Activated T-cell treated with anti-CD3 and anti-CD28 coated beads for 4 hours (primary cell): Measurements from ENCODE around the gene COL25A1.
"Not testable (repeated sequence)": the region's sequence is repeated elsewhere in the genome, so short reads cannot be mapped to it uniquely, and the experiment has no call there.

Experiments
- DNase-seq: peaks from one replicate; pipeline ENCODE4 v3.0.0-alpha.2; 2020

The COL25A1 gene

DNA sequence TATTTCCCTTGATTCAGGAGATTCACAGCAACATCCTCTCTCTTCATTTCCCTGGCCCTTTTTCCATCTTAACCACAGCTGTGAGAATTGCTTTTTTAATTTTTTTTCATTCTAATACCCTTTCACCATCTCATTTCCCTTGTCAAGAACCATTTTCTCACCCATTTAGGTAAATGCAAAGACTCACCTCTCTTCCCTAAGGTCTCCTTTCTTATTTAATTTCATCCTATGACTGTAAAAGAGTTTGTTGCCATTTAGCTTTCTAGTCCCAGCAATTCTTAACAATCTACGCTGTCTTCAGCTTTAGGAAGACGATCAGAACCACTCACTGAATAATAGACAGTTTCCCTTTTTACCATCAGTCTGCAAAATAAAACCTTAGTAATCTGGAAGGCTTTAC, 298.5 kb downstream of the COL25A1 start:
- DNase-seq = no peak

DNA sequence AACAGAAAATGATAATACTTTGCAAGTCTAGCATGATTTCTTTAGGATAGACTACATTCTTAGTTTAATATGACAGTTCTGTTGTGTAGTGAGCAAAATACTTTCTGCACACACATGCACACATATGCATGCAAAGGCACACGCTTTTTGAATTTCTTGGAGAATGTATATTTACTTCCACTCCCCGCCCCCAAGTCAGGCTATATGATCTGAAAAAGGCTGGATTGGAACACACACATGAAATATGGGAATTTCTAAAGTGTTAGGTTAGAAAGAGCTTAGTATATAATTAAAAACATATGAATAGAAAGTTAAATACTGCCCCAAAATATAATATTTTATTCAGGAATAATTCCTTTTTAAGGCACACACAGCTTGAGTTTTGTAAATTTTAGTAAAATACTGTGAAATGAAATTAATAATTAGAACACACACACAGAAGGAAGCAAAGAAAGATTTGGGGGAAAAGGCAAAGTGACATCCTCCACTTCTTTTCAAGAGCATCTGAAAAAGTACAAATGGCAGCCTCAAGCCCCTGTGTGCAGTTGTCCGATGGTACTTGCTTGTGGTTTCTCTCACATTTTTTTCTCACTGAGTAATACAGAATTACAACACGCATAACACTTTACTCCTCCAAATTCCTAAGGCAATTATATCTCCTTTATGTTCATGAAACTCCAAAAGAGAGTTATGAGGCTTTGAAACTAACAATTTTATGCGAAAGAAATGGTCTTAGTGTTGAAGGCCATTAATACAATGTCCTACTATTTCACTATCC, 310.7 kb downstream of the COL25A1 start:
- no peak for DNase-seq

DNA sequence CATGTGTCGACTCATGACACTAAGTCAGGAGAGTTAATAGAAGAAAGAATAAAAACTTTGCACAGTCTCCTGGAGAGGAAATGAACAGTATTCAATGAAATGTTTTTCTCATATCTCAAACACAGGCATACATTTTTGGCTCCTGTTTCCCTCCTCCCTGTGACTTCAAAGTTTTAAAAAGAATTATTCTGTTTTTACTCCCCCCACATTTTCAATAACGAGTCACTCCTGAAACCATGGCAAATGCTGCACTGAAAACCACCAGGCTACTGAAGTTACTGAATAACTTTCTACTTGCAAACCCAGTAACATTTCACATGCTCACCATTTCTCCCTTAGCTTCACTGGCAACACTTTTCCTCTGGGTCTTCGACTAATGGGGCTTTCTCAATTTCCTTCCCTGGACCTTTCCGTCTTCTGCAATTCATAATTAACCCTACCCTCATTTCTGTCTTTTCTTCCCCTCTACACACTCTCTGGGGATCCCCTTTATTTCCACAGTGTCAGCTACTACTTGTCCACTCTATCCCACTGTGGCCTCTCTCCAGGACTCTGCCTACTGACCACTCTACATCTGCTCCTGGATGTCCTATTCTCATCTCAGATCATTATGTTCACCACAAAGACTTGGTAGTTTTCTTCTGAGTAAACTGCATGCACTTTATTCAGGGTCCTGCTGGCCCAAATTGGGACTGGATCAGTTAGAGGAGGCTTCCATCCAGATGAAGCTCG, 313.8 kb downstream of the COL25A1 start:
- DNase-seq = no peak

DNA sequence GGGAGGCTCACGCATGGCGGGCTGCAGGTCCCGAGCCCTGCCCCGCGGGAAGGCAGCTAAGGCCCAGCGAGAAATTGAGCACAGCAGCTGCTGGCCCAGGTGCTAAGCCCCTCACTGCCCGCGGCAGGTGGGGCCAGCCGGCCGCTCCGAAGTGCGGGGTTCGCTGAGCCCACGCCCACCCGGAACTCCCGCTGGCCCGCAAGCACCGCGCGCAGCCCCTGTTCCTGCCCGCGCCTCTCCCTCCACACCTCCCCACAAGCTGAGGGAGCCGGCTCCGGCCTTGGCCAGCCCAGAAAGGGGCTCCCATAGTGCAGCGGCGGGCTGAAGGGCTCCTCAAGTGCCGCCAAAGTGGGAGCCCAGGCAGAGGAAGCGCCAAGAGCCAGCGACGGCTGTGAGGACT, 318.0 kb downstream of the COL25A1 start:
- not testable (repeated sequence) for DNase-seq

DNA sequence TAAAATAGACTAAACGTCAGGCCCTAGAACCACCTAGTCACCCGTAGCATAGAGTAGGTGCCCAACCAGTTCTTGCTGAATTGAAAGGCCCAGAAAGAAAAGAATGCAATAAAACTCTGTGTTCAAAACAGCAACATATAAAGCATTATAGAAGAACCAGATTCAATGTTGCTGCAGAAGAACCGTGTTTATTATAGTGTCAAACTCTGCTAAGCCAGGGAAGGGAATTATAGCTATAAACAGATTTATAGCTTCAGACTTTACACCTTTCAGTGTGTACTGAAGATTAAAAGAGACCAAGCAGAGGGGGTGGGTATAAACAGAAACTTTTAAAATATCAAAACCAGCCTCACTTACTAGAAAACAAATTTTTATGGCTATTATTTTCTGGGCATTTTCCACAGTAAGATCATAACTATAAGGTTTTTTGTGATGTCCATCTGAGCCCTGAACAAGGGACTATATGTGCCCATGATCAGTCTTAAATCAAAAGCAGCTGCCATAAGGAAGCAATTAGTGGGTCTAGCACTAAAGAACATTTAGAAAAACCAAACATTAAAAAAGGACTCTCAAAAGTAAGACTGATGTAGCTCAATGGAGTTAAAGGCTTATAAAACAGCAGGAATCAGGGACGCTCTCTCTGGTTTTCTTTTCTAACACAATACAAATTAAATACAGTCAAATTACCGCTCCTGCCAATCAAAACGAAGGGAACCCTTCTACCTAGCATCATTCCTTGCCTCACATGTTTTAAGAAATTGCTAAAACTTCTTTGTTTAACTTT, 319.9 kb downstream of the COL25A1 start:
- DNase-seq = no peak

DNA sequence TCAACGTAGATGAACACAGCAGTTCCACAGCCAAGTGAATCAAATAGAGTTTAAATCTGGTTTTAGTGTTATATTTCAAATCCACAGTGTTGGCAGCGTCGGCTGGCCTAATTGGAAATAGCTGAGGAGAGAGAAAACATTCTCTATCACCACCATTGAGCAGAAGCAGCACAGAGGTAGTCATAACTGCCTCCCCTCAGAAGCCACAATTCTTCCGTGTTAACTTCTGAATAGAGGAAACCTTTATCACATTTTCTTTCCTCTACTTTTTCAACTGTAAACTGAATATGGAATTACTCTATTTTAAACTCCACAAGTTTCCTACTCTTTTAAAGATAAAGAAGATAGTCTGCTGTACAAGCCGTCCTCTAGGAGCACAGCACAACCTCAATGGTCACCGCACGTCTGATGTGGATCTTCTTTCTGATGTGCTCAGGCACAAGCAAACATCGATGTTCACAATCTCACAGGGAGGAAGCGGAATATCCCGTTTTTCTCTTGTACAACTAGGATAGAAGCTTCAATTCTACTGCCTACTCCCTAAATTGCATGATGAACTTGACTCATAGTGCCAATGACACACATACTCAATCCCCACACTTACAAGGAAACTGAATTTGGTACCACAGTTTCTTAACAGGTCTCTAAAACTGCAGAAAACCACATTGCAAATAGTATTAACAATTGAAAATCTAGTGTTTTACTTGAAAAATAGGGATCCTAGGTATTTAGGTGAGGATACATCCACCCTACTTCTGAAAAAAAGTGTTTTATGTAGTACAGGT, 321.8 kb downstream of the COL25A1 start:
- no peak for DNase-seq

DNA sequence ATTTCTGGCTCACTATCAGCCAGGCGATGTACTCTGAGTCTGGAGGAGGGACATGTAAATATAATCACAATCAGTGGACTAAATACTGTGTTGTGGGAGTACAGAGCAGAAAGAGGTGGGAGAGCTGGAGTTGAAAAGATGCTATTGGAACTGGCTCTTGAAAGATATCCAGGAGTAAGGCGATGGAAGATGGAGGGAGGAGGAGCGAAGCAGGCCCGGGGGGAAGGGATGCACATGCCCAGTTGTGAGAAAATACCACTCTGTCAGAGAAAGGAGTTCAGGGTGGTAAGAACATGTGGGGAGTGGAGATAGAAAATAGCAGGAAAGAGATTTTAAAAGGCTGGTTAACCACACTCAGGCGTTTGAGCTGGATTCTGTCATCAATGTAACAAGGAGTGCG, 322.7 kb downstream of the COL25A1 start:
- DNase-seq = no peak

DNA sequence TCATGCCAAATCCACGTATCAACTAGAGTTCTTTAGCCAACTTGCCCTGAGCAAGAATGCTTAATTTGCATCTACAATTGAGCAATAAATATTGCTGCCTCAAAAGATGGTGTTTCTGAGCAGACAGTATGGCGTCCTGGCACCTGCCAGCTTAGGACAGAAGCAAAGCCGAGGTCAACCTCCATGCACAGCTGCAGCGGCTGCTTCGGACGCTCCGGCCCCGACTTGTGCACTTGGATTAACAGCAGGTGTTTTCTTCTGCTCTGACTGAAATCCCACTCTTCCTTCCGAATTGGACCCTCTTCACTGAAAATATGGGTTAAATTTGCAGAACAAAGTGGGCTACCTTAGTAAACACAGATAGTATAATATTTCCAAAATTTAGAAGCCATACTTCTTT, 324.4 kb downstream of the COL25A1 start:
- no peak for DNase-seq

DNA sequence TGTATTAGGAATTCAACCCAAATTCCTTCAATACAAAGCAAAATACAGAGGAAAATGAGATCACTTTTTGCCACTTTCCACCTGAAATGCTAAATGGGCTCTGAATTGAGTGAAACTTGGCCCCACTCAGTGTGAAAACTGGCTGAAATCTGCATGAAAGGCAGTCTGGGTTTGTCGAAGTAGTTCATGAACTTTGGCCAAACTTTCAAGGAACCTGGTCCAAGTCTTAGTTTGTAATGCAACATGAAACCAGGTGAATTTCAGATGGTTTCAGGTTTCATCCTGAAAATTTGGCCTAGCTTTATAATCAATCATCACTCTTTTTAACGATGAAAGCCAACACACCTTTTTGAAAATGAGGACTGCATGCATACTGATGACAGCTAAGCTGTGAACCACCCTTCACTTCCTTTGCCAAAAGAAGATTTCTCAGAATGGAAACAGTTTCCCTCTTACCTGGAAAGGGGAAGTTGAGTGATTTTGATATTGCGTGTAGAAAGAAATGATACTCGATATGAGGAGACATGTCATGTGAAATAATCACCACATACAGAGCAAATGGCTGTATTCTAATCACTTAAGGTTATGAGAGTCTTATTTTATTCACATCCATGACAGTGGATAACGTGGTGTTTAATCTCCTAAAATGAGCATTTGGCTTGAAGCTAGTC, 329.7 kb downstream of the COL25A1 start:
- no peak for DNase-seq

DNA sequence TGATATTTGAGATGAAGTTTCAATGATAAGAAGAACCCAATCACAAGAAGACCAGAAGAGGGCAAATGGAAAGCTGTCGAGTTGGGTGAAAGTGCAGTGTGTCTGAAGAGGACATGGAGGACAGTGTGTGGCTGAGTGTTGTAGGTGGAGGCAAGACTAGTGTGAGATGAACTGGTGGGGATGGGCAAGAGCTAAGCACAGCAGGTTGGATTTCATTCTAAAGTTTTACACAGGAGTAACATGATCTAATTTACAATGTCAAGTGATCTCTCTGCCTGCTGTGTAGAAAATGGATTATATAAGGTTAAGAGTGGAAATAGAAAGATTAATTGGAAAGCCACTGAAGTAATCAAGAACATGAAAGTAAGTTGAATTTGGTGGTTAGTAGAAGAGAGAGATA, 331.0 kb downstream of the COL25A1 start:
- DNase-seq = no peak

DNA sequence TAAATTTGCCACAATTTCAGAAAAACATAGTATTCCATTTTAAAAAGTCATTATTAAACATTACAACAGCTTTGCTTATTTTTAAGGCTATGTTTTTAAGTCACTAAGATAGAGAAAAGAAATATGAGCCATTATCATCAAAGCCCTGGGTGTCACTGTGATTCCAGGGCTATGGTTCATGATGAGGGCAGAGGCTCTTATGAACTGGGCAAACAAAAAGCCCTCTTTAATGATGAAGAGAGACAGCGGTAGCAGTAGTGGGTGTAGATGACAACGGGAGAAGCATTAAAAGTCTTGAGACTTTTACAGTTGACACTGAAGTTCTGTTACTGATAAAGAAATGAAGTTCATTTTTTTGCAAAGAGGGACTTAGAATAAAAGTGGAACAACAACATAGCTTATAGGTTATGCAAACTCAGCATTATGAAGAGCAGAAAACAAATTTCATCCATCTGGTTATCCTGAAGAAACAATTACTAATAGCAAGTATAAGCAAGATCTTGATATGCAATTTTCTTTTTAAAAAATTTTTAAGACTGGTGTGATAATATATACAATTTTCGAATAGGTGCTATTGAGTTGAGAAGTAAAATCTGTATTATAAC, 336.9 kb downstream of the COL25A1 start:
- no peak for DNase-seq

DNA sequence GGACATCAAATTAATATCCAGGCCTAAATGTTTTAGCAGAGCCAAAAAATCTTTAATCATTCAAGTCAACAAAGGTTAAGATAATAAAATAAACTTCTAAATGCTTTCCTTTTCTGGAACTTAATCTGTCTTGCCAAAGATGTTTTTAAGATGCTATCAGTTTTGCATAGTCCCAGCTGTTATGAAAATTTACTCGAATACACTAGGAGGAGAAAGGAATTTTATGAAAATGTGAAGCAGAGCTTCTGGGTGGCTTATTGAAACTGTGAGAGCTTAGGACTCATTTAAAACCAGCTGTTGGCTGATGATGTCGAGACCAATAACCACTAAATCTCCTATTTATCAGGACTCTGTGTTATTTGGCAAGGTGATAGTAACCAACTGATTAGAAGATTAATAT, 337.4 kb downstream of the COL25A1 start:
- no peak for DNase-seq

DNA sequence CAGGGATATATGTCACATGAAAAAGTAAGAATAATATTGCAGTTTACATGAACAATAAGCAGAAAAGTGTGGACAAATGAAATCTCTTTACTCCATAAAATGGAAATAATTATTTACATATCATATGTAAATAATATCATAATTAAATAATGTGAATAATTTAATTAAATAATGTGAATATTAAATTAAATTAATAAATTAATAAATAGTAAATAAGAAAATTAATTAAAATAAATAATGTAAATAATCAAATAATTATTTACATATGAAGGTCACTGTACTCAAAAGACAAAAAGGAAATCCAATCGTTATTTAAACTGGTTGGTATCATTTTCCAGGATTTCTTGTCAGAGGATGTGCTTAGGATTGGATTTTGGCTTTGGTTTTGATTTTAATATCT, 338.5 kb downstream of the COL25A1 start:
- no peak for DNase-seq

DNA sequence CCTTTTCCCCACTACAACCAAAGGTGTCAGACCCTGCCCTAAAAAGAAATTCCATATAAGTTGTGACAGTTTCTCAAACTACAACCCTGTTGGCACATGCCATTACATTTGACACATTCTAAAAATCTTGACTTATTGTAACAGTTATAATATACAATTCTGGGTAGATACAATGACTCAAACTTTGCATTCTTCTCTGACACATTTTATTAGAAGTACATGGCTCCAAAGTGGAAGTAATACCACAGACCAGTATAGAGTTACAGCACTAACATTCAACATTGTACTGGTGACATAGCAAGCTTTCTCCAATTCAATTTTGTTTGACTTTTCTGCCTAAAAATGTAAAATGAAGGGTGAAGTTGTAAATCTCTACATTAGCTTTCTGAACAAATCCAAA, 343.0 kb downstream of the COL25A1 start:
- DNase-seq = no peak

DNA sequence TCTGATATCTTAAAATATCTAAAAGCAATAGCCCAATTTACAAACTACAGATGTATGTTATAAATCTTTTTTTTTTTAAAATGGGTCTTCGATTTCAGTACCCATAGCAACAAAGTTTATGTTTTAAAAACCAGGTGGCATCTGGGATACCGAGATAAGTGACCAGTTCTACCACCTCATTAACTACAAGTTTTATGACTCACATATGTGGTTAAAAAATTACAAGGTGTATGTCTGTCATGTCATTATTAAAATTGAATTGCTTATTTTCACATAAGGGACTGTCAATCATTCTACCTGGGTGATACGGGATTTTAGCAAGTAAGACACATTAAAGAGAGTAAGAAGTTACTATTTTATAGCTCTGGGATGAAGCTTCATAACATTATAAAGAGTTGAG, 347.6 kb downstream of the COL25A1 start:
- DNase-seq = no peak

DNA sequence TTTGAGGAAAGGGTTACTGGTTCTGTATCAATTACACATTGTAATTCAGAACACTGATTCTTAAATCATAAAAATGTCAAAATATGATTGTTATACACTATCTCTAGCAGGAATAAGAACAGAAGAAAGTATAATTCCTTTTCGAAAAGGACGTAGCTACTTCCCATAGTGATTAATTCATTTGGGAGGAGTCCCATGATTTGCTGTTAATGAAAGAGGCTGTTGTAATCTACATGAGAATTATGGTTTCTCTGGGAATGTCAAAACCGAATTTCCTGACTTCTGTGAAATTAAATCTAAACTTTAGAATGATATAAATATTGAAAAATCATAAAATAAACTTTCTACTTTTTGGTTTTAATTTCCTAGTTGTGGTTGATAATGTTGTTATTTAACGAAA, 348.5 kb downstream of the COL25A1 start:
- no peak for DNase-seq

DNA sequence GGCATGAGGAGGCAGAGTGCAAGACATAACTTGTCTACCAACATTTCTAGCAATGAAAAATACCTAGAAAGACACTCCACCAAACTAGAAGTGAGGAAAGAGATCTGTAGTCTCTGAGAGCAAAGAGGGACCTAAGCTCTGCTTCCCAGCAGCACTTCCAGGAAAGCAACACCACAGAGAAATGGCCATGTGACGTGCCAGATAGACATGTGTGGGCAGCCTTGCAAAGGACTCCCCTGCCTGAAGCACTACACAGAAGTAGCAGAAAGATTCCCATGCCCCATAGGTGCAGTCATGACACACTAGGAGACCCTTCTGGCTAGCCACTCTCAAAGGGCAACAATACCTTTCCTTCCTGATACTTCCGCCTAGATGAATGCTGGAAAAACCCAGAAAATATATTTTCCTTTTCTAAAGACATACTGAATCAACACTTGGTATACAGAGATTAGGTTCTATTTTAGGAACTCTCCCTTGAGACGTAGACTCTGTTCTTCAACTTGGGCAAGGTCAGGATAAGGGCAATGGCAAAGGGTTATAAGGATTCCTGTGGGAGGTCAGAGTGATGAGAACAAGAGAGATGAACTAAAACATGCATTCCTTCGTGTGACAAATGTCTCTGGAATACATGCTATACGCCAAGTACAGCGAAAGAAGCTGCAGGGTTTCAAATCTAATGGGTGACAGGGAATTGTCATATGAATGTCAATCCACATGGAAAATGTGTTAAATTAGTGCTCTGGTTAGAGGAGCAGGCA, 352.1 kb downstream of the COL25A1 start:
- no peak for DNase-seq

DNA sequence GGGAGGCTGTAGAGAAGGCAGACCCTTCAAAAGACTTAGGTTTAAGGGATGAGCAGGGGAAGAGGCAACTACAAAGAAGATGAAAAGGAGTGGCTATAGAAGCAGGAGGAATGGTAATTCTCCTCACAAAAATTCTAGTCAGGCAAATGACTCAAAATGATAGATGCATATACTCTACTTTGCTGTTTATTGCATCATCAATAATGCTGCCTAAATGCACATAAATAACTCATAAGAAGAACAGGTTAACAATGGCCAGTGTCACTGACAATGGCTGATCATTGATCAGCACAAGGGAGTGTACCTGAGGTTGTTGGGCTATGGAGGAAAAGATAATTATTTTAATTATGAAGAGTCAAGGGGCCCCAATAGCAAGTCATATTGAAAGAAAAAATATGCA, 354.9 kb downstream of the COL25A1 start:
- no peak for DNase-seq

DNA sequence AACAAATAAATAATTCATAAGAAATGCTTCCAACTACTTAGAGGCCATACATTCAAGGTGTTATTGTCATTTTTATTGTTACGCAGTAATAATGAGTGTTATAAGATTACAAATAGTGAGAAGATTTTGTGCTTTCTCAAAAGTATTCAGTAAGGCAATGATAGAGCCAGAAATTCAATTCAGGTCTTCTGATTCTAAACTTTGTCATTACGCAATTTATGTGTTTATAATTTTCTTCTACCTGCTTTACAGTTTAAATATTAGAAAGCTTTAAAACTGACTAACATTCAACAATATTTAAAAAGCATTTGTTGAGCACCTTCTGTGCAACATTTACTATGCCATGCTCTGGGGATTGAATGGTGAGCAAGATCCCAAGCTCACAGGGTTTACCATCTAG, 356.2 kb downstream of the COL25A1 start:
- DNase-seq = no peak

DNA sequence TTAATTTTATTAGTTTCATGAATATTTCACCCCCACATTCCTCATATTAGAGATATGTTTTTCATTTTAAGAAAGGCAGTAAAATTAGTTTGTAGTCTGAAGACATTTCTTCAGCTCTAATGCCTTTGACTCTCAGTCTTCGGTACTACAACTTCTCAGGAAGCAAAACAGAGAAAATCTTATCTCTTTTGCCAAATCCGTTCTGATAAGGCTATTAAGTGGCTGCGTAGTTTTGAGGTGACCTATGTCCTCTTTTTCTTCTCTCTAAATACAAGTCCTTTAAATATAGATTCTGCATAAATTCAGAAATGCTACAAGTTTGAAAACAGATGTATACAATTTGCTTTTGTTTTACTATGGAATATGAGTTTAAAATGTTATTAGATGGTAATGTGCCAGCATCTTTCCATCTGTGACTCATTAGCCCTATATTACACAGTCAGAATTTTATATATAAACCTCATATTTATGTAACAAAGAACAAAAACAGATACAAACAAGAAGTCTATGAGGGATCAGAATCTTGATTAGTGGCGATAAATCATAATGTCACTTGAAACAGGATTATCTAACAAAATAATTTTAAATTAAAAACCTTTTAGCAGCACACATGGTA, 358.4 kb downstream of the COL25A1 start:
- no peak for DNase-seq

DNA sequence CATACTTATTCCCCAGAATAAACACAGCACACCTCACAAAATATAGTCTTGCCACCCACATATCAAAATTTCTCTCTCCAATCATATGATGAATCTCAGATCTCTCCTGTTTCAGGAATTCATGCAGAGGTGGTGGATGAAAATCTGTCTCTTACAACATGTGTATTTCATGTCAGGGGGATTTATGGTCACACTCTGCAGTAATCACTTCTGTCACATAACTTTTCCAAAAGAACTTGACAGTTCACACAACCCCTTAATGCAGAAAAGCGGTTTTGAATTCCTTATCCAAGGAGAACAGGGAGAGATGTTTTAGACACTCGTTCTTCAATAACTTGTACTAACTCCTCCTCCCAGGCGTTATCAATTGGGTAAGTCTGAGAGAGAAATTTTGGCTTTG, 359.1 kb downstream of the COL25A1 start:
- no peak for DNase-seq
